Measurements from ENCODE around the gene PKIB. TPM values are rescaled to one million over a fixed set of nuclear protein-coding genes. Genes with fewer than 3 reads are reported as not detected.

Gene PKIB
- total and polyA plus RNA-seq, 7 donors: 0.49 to 420 (median 40.4) TPM; not detected in 1

DNA sequence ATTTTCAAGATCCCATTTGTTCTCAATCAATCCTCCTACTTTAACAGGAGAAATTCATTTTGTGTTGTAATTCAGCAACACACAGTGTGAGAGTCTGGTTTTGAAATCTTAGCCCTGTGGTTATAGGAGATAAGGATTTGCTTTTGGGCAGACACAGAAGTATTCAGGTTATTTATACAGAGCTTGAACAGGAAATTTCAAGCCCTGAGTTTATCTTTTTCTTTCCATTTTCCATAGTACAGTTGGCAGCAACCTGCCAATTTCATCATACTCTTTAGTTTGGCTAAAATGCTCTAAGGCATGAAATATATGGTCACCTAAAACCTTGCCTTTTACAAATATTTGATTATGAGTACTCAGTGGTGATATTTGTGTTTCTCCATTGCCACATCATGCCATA, 41.4 kb downstream of the PKIB start:
- DNase-seq: no peak
- intact Hi-C loops (cut with DNase I): no loop called here
- H3K9me3 ChIP-seq: no peaks in the 10 kb centered on the region
- H3K4me1 ChIP-seq: no peaks in the 10 kb centered on the region
- no peak overlapping the region for H3K27ac ChIP-seq
- no peaks in the 10 kb centered on the region for H3K36me3 ChIP-seq
- no peak for TF ChIP-seq EP300 (IDR thresholded peaks at IDR 0.05)
- TF ChIP-seq POLR2AphosphoS5 (IDR thresholded peaks at IDR 0.05): no peak
- TF ChIP-seq CTCF (IDR thresholded peaks at IDR 0.05): no peak
- no peak for TF ChIP-seq POLR2A (IDR thresholded peaks at IDR 0.05)
- no peak overlapping the region for H3K4me3 ChIP-seq
- H3K27me3 ChIP-seq: no peaks in the 10 kb centered on the region

- no peaks in the 10 kb centered on the region for H3K9me3 ChIP-seq
- H3K27me3 ChIP-seq: no peaks in the 10 kb centered on the region
- no peaks in the 10 kb centered on the region for H3K36me3 ChIP-seq
- H3K4me1 ChIP-seq: no peaks in the 10 kb centered on the region
- WGBS, 2 donors: 54 to 85% methylated on average over 2 of the region's 2 CpGs
- TF ChIP-seq POLR2AphosphoS5 (IDR thresholded peaks at IDR 0.05): no peak
- TF ChIP-seq EP300 (IDR thresholded peaks at IDR 0.05): no peak
- TF ChIP-seq CTCF (IDR thresholded peaks at IDR 0.05): no peak
- no peak for TF ChIP-seq POLR2A (IDR thresholded peaks at IDR 0.05)
- DNase-seq: no peak
- intact Hi-C loops (cut with DNase I): no loop called here
- no peak overlapping the region for H3K27ac ChIP-seq
- no peak overlapping the region for H3K4me3 ChIP-seq
These were observed 42.2 kb downstream of the PKIB start for GRCh38 chr6:122652431-122652830.

DNA sequence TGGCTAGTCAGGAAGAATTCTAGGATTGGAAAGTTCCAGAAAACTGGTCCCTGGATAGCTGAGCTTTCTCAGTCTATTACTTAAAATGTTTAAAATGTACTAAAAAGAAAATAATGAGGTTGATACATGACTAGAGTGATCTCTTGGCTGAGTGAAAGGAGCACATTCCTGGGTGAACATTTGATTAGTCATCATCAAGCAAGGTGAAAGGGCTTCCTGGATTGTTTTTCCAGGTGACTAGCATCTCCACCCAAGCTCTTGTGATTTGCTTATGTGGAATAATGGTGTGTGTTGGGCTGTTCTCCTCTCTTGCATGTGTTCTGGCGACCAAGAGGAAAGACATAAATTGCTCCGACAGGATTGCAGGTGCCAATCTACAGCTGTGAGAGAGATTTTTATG, 42.9 kb downstream of the PKIB start:
- 19 to 52% methylated on average over 2 of the region's 2 CpGs for WGBS, 2 donors
- Histone ChIP-seq H3K36me3 (no peaks in the 10 kb centered on the region), H3K27me3 (no peaks in the 10 kb centered on the region), H3K9me3 (no peaks in the 10 kb centered on the region), H3K4me1 (no peaks in the 10 kb centered on the region), H3K4me3 (no peak overlapping the region), H3K27ac (no peak overlapping the region)
- no peak for DNase-seq
- intact Hi-C loops (cut with DNase I): no loop called here
- TF ChIP-seq POLR2AphosphoS5 (IDR thresholded peaks at IDR 0.05) (no peak), POLR2A (IDR thresholded peaks at IDR 0.05) (no peak), CTCF (IDR thresholded peaks at IDR 0.05) (no peak), EP300 (IDR thresholded peaks at IDR 0.05) (no peak)

GRCh38 chr6:122654012-122654411, 43.8 kb downstream of the PKIB start:
- Histone ChIP-seq H3K27me3 (no peaks in the 10 kb centered on the region), H3K27ac (no peak overlapping the region), H3K4me1 (no peaks in the 10 kb centered on the region), H3K9me3 (no peaks in the 10 kb centered on the region), H3K36me3 (no peaks in the 10 kb centered on the region), H3K4me3 (no peak overlapping the region)
- intact Hi-C loops (cut with DNase I): no loop called here
- no peak for DNase-seq
- WGBS, 2 donors: 90 to 93% methylated on average over 2 of the region's 2 CpGs
- TF ChIP-seq POLR2AphosphoS5 (IDR thresholded peaks at IDR 0.05): no peak
- TF ChIP-seq CTCF (IDR thresholded peaks at IDR 0.05): no peak
- no peak for TF ChIP-seq POLR2A (IDR thresholded peaks at IDR 0.05)
- no peak for TF ChIP-seq EP300 (IDR thresholded peaks at IDR 0.05)

DNA sequence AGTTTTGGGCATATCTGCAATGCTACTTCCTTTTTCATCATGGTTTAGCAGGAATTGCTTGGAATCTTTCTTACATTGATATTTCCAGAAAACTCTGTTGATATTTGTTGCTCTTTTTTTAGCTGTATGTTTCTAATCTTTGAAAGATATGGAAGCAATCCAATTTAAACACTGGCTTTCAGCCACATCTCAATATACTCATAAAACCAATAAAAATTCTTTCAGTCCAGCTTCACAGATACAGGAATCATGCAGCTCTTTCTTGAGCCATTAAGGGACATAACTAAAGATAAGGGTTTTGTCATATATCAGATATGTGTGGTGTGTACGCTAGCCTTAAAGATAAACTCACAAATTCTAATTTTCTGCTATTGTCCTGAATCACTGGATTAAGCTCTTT, 47.4 kb downstream of the PKIB start:
- WGBS, 2 donors: 16 to 57% methylated on average over 1 of the region's 1 CpG

More for the DNA sequence above, 47.4 kb downstream of the PKIB start:
- Histone ChIP-seq H3K36me3 (no peaks in the 10 kb centered on the region), H3K9me3 (no peaks in the 10 kb centered on the region), H3K4me3 (no peak overlapping the region), H3K27me3 (no peaks in the 10 kb centered on the region), H3K27ac (no peak overlapping the region), H3K4me1 (no peaks in the 10 kb centered on the region)
- no peak for DNase-seq
- intact Hi-C loops (cut with DNase I): no loop called here
- TF ChIP-seq POLR2AphosphoS5 (IDR thresholded peaks at IDR 0.05) (no peak), POLR2A (IDR thresholded peaks at IDR 0.05) (no peak), CTCF (IDR thresholded peaks at IDR 0.05) (no peak)
